ENCODE measurements around the gene ASTL.
"Not testable (repeated sequence)": the region's sequence is repeated elsewhere in the genome, so short reads cannot be mapped to it uniquely, and the experiment has no call there.

The ASTL gene

DNA sequence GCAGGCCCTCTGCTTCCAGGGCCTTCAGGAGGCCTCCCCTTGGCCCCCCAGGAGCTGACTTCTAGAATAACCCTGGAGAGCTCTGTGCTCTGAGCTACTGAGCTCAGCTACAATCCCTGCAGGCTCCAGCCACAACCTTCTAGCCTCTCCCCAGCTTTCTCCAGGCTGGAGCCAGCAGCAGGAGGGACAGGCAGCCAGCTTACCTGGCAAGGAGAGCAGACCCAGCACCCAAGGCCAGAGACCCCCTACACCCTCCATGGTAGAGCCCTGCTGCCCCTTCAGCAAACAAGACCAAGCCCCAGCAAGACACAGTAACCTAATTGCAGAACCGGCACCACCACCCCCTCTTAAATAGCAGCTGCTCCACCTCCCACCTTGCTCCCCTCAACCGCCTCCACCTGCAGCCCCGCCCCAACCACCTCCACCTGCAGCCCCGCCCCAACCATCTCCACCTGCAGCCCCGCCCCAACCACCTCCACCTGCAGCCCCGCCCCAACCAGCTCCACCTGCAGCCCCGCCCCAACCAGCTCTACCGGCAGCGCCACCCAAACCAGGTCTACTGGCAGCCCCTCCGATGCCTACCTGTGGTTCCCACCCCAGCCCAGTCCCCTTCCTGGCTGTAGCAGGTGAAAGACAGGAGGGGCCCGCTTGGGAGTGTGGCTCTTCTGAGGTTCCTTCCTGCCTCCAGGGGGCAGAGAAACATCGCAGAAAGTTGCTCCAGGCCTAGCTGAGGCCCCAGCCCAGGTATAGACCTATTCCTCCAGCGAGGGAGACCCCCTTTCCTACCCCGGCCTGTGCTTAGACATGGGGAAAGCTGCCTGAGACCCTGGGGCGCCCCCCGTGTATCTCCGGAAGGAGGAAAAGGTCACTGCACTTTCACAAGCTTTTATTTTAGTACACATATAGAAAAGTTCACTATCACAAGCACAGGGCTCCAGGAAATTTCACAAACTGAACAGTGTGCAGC lies at the start of gene ASTL:
Gene ASTL, minus strand, starts transcription at position 324 of the 967 bp plus-strand sequence. Its CDS starts 66 bp downstream, at position 258.
- DNase-seq: peak; percentile 66 to 71

DNA sequence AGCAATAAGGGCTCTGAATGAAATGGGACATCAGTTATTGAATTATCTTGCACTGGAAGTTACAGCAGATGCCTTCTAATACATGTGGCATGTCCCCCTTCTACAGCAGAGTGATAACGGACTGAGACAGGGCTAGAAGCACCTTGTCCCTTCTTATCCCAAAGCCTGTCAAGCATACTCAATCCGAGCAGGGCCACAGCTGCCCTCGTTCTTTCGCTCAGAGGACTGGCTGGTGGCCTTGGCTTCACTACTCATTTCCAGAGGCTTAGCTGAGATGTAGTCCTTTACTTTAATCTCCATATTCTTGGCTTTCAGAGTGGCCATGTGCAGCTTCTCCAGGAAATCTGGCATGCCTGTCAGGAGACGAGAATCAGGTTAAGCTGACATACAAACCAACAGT lies 48.3 kb upstream of the ASTL start:
- DNase-seq: no peak

DNA sequence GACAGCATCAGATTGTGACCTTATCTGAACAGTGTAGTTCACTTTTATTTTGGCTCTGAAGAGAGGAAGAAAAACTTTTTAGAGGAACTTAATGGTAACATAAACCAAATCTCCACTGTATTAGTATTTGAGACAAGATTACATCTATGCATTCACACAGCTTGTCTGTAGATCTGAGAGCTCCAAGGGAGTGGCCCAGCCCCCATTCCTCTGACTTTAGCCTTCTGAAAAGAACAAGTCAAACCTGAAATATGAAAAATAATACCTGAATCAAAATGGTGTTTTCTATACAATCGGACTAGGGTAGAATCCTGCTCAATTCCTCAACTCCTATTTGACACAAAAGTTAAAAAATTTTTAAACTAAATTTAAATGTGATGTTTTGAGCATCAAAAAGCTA lies 47.2 kb upstream of the ASTL start:
- no peak for DNase-seq

DNA sequence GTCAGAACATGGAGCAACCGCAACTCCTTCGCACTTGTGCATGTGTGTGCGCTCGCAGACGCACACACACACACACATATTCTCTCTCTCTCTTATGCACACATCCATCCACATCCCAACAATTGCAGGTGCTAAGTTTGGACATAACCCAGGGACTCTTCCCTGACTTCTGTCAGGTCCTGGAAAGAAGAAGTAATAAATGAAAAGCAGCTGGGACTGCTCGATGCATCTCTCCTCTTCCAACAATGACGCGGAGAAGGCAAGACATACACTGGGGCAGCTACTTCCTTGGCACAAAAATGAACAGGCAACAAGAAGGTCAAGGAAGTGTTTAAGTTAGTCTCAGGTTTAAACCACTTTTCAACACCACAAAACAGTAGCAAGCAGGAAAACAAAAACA lies 46.7 kb upstream of the ASTL start:
- DNase-seq: no peak

DNA sequence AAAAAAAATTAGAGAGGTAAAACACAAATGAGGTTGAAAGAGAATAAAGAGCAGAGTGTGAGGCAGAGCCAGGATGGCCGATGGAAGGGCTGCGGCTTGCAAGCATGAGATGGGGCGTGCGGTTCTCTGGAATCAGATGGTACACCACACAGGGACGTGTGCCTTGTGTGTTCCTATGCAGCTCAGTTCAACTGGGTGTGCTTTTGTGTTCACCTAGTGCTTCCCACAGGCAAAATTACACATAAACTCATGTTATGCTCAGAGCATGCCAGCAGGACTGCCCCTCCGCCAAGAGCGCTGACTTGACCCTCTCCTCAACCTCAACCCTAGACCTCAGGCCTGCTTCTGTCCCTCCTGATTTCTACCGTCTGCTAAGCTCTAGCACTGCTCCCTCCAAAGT lies 45.9 kb upstream of the ASTL start:
- no peak for DNase-seq

DNA sequence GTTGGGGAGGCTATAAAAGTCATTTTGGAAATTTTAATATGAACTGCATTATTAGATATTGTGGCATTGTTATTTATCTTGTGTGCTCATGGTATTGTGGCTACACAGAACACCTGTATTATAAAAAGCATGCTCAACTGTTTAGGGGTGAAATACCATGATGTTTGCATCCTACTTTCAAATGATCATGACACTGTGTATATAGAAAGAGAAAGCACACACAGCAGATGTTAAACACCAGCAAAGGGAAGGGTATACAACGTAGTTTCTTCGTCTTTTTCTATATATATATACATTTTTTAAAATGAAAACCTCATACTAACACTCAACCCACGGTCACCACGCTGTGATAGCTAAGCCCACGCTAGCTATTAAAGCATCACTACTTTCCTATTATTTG lies 43.2 kb upstream of the ASTL start:
- no peak for DNase-seq

DNA sequence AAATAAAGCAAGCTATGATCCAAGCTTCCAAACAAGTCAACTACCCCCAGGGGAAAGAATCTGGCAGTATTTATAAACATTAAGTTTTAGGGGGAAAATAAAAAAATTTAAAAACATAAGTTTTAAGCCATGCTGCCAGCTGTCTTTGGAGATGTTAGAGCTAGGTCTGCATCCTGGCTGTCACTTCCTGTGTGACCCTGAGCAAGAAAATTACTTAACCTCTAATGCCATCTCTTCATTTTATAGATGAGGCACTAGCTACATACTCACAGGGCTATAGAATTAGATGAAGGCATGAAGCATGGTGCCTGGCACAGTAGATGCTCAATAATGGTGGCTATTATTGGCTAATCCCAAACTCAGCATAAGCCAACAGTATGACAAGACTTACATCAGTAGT lies 42.2 kb upstream of the ASTL start:
- DNase-seq: no peak

DNA sequence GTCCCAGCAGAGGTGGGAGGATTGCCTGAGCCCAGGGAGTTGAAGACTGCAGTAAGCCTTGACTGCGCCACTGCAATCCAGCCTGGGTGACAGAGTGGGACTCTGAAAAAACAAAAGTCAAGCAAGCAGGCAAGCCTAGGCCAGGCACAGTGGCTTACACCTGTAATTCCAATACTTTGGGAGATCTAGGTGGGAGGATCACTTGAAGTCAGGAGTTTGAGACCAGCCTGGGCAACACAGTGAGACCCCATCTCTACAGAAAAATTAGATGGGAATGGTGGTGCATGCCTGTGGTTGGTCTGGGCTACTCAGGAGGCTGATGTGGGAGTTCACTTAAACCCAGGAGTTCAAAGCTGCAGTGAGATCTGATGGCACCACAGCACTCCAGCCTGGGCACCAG lies 41.7 kb upstream of the ASTL start:
- DNase-seq: no peak

DNA sequence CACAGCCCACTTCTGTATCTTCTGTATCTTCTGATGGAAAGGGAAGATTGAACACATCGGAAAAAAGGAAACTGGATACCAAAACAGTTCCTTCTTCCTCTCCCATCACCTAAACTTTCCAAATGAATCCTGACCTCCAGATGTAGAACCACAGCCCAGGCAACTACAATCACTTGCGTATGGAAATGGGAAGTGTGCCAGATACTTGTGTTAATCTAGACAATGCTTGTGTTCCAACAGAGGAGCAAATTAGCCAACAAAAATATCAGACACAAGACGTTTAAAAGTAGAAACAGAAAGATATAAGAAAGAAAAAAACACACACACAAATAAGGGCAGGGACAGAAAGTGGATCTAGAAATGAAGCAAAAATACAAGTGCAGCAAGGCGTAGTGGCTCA lies 38.4 kb upstream of the ASTL start:
- DNase-seq: no peak

DNA sequence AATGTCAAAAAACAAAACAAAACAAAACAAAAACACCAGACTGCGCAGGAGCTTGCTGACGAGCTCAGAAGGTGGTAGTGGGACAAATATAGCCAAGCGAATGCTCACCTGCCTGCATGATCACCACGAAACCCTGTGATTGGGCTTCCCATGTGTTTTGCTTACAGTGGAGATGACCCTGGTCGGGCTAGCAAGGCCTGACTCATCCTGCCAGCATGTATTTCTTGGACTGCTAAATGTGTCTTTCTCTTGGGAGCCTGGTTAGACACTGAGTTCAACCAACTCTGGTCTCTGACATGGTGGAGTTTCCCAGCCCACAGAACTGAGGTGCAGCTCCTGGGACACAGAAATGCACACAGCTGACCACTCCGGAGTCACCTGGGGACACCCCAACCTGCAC lies 37.6 kb upstream of the ASTL start:
- no peak for DNase-seq

DNA sequence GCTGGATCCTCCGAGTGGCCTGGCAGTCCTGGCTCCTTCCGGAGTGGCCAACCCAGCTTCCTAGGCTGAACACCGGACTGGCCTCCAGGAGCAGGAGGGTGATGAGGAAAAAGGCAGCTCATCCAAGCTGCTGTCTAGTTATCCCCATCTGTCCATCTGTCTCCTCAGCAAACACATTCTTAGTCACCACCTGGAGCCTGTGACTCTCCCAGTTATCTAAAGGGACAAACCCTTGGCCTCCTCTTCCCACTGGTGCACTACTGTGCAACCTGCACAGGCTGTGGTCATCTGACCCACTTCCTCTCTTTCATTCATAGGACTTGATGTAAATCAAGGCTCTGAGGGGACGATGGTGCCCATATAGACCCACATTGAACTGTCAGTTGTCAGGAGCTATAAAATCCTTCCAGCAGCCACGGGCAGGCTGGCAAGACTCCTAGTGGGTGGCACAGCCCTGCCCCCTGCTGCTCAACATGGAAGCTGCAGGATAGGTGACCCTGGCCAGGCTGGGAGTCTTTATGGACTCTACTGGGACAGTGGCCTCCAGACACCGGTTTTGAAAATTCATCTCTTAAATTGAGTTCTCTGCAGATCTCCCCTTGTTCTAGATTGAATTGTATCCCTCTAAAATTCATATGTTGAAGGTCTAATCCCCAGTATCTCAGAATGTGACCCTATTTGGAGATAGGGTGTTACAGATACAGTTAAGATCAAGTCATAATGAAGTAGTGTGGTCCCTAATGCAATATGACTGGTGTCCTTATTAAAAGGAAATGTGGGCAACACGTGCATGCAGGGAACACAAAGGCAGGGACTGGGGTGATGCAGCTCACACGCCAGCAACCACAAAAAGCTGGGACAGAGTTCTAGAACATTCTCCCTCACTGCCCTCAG lies 36.2 kb upstream of the ASTL start:
- peak; percentile 90 to 92 for DNase-seq

DNA sequence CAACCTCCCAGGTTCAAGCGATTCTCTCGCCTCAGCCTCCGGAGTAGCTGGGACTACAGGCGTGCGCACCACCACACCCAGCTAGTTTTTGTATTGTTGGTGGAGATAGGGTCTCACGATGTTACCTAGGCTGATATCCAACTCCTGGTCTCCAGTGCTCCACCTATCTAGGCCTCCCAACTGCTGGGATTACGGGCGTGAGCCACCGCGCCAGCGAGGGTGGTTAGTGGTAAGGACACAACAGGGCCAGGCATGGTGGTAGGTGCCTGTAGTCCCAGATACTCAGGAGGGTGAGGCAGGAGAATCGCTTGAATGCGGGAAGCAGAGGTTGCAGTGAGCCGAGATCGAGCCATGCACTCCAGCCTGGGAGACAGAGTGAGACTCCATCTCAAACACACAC lies 33.5 kb upstream of the ASTL start:
- no peak for DNase-seq

DNA sequence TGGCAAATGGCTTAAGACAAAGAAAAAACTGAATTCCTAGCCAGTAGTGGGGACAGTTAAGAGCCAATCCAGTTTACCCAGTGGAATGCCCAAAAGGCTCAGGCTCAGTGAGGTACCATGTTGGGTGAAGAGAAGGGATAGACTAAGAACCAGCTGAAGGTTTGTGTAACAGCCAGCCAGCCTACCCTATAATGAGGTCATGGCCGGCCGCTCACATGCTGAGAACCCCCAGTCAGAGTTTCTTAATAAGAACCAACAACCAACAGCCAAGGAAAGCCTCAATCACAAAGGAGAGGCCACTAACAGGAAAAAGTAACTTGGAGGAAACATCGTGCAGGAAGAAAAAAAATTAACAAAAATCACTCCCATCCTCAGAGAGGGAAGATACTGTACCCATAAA lies 32.3 kb upstream of the ASTL start:
- DNase-seq: no peak

DNA sequence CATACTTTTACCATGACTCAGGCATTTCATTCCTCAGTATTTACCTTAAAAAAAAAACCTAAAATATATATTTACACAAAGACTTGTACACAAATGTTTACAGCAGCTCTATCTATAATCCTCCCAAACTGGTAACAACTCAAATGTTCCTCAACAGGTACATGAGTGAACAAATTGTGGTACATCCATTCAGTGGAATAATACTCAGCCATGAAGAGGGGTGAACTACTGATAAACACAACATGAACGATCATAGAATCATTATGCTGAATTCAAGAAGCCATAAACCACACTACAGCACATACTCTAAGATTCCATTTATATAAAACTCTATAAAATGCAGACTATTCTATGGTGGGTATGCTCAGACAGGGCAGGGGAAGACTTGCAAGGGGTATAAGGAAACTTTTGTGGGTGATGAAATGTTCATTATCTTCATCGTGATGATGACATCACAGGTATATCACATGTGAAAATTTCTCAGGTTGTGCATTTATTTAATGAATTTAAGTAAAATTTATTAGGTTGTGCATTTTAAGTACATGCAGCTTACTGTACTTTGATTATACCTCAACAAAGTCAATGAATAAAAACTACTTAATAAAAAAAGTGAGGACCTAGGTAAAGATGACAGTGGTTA lies 31.7 kb upstream of the ASTL start:
- DNase-seq: no peak

DNA sequence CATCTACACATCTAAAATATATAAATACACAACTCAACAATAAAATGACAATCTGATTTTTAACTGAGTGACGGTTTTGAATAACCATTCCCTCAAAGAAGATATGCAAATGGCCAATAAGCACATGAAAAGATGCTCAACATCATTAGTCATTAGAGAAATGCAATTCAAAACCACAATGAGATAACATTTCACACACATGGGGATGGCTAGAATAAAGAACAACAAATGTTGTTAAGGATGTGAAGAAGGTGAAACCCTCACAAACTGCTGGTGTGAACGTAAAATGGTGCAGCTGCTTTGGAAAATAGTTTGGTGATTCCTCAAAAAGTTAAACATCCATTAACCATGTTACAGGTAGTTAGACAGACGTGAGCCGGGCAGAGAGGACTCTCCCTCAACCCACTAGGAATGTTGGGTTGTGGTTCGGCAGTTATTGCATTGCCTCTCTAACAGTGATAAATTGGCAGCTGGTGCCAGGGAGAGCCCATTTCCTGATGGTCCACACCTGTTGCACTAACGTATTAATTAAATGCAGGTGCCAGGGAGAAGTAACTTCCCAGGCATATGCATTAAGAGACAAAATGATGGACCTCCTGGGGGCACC lies 29.2 kb upstream of the ASTL start:
- no peak for DNase-seq

DNA sequence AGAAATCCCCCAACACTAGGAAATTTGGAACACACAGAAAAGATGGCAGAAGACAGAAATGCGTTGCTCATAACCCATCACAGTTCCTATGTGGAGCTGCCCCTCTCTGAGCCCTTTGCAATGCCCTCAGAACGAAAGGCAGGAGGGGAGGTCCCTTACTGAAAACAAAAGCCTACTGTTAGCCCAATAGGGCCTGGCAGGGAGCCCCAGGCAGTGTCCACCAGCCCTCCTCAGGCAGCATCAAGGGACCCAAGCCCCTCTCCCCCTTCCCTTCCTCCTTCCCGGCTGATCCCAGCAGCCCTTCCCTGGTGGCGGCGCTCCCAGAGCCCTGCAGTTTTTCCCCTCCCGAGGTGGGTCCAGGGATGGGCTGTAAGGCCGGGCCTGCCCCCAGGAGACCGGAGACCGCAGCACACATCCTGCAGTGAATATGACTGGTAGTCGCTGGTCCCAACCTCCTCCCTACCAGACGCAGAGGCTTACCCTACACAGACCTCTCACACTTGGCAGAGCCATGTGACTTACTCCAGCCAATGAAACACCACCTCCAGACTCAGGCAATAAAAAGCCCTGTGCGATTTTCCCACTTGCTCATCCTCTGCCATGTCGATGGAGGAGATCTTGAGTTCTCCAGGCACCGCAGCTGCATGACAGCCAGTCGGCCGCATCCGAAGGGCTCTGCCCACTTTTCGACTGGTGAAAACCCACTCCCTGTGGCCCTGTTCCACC lies 26.3 kb upstream of the ASTL start:
- peak; percentile 76 to 82 for DNase-seq

DNA sequence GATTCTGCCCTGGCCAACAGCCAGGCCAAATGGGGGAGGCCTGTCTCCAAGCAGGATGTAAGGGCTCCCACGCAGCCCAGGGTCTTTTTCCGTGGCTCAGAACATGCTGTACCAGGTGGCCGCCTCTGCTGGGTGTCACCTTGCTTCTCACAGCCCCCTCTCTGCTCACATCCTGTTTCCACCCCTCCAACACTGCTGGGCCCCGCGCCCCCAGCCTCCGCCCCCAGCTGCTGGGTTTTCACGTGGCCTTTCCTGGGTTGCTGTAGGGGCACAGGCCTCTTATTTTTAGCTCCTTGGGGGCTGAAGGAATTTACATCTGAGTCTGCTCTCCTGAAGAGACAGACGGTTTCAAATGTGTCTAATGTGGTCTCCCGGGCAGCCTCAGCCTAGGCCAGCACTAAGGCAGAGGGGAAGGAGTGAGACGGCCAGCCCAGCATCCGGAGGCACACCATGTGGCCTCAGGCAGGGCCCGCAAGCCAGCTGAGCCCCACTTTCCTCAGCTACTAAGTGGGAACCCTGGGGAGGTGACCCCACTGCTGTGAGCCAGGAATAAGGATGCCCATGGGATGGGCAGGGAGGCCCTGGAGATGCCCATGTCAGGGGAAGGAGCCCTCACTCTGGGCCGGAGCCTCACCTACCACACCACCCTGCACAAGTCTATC lies 25.6 kb upstream of the ASTL start:
- DNase-seq: peak; percentile 83 to 87

DNA sequence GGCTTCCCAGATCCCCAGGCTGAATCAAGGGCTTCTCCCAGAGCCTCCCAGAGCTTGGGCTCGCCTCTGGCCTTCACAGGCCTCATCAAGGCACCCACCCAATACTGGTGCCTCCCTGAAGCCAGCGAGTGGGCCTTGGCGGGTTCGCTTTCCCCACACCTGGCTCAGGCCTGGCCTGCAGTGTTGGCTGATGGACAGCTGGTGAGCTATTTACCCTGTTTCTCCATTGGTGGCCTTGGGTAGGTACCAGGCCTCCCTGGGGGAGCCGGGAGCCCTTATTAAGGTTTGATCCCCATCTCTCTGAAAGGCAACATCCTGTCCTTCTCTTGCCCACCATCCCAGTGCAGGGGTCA lies 25.1 kb upstream of the ASTL start:
- DNase-seq: no peak

DNA sequence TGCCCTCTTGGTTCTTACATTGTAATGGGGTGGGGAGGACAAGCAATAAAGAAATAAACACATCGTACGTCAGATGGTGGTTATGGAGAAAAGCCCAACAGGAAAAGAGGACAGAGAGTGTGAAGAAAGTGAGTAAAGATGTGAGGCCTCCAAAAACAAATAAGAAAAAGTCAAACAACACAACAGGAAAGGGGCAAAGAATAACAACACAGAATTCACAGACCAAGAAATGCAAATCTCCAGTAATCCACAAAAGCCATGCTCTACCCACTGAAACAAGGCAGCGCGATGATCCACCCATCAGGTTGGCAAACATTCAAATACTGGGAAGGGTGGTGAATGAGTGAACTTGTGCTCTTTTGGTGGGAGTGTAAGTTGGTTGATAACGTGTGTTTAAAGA lies 23.6 kb upstream of the ASTL start:
- DNase-seq: peak in 1 of 2 experiments; percentile 50

DNA sequence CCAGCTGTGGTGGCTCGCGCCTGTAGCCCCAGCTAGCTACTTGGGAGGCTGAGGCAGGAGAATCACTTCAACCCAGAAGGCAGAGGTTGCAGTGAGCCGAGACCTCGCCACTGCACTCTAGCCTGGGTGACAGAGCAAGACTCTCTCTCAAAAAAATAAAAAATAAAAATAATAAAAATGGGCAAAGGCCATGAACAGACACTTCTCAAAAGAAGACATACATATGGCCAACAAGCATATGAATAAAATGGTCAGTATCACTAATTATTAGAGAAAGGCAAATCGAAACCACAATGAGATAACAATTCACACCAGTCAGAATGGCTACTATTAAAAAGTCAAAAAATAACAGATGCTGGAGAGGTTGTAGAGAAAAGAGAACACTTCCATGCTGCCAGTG lies 22.1 kb upstream of the ASTL start:
- not testable (repeated sequence) for DNase-seq

DNA sequence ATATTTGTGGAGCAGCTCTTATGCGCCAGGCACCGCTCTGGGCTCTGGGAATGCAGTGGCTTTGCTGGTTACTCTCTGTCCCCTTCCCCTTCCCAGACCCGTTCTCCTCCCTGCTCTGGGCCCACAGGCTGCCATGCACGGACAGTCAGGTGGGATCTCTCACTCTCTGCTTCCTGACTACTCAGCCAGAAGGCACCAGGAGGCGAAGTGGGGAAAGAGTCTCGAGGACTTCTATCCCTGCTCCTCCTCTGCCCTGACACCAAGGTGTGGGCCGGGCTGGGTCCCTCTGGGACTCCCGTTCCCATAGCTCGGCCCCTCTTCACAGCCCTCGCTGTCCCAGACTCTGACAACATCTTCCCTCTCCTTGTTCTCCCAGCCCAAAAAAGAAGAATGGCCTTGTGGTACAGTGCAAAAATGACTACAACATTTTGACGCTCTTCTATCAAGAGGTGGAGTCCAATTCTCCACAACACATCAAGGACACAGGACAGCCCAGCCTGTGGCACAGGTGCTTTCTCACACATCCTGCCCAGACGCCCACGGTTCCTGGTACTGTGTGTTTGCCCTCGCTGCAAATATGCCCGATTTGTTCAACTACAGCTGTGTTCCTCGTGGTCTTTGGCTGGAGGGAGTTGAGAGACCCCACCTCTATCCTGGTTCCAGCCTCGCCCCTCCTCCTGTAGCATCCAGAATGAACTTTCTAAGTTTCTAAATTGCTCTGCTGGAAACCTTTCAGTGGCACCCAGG lies 21.0 kb upstream of the ASTL start:
- DNase-seq: peak; percentile 67 to 77

All from activated CD4-positive, alpha-beta T cell treated with anti-CD3 and anti-CD28 coated beads, Interleukin-2, amount 50 U/mL, for 48 hours (primary cell).